GM23338 (cell line): ENCODE data around the gene KCNK10. TPM values are rescaled to one million over a fixed set of nuclear protein-coding genes. Genes with fewer than 3 reads are reported as not detected.

Experiments used
- ATAC-seq: fragments of 200-7000 bp; cut with Tn5 transposase; 3 replicates; pipeline ENCODE4 v1.9.1; 2020
- DNase-seq: peaks from one replicate; pipeline ENCODE4 v3.0.0-alpha.2; 2015; ENCODE audit warnings: low spot score
- H2AFZ ChIP-seq: fragments of 200-600 bp; sonication (generic); 2 replicates; pipeline ENCODE4 v1.8.0; 2016; ENCODE audit warnings: antibody characterized with exemption, mild to moderate bottlenecking, moderate library complexity
- H3F3A ChIP-seq: fragments of 200-600 bp; sonication (generic); replicated peaks from 2 replicates; pipeline ENCODE4 v1.8.0; 2017; ENCODE audit warnings: antibody characterized with exemption, mixed run types, low read depth
- H3K27ac ChIP-seq: fragments of 200-600 bp; sonication (generic); 2 replicates; pipeline ENCODE4 v1.6.1; 2016; ENCODE audit warnings: low read depth
- H3K27me3 ChIP-seq: fragments of 200-600 bp; sonication (generic); 2 replicates; pipeline ENCODE4 v1.8.0; 2016; ENCODE audit warnings: mild to moderate bottlenecking, mixed run types, moderate library complexity; ENCODE audit not compliant: insufficient read depth
- H3K36me3 ChIP-seq: fragments of 200-600 bp; sonication (generic); 2 replicates; pipeline ENCODE4 v1.8.0; 2016; ENCODE audit warnings: mild to moderate bottlenecking; ENCODE audit not compliant: insufficient read depth
- H3K4me1 ChIP-seq: fragments of 200-600 bp; sonication (generic); 2 replicates; pipeline ENCODE4 v1.8.0; 2016; ENCODE audit warnings: mild to moderate bottlenecking, moderate library complexity; ENCODE audit not compliant: insufficient read depth
- H3K4me2 ChIP-seq: fragments of 200-600 bp; sonication (generic); 2 replicates; pipeline ENCODE4 v1.7.1; 2017; ENCODE audit warnings: mixed run types
- H3K4me3 ChIP-seq: fragments of 200-600 bp; sonication (generic); 2 replicates; pipeline ENCODE4 v1.6.1; 2016; ENCODE audit warnings: mixed run types
- H3K79me2 ChIP-seq: fragments of 200-600 bp; sonication (generic); replicated peaks from 2 replicates; pipeline ENCODE4 v1.8.0; 2017; ENCODE audit warnings: mild to moderate bottlenecking; ENCODE audit not compliant: insufficient read depth
- H3K9me2 ChIP-seq: fragments of 200-600 bp; sonication (generic); 2 replicates; pipeline ENCODE4 v1.8.0; 2017; ENCODE audit not compliant: insufficient read depth
- H4K20me1 ChIP-seq: fragments of 200-600 bp; sonication (generic); replicated peaks from 2 replicates; pipeline ENCODE4 v1.8.0; 2017; ENCODE audit warnings: mild to moderate bottlenecking; ENCODE audit not compliant: insufficient read depth
- H3K27ac Mint-ChIP-seq: 2 replicates; pipeline ENCODE4 v1.8.0; 2020; ENCODE audit warnings: inconsistent platforms, mild to moderate bottlenecking, moderate library complexity, mixed read lengths
- H3K27me3 Mint-ChIP-seq: 3 replicates; pipeline ENCODE4 v1.8.0; 2022; ENCODE audit warnings: low read depth, mild to moderate bottlenecking, moderate library complexity, mixed read lengths, inconsistent platforms; ENCODE audit not compliant: insufficient read depth, poor library complexity
- H3K36me3 Mint-ChIP-seq: 3 replicates; pipeline ENCODE4 v1.8.0; 2021; ENCODE audit warnings: low read depth, mild to moderate bottlenecking, inconsistent platforms, moderate library complexity, mixed read lengths
- H3K4me1 Mint-ChIP-seq: 3 replicates; pipeline ENCODE4 v1.8.0; 2020; ENCODE audit warnings: mild to moderate bottlenecking, inconsistent platforms, mixed read lengths
- H3K4me3 Mint-ChIP-seq: 3 replicates; pipeline ENCODE4 v1.8.0; 2021; ENCODE audit warnings: moderate library complexity, mild to moderate bottlenecking, inconsistent platforms, mixed read lengths
- H3K9me3 Mint-ChIP-seq: 3 replicates; pipeline ENCODE4 v1.8.0; 2020; ENCODE audit warnings: moderate library complexity, mild to moderate bottlenecking, inconsistent platforms, mixed read lengths
- CREB1 ChIP-seq: fragments of 250-450 bp; sonication (Bioruptor Pico); IDR thresholded peaks from 2 replicates; pipeline ENCODE4 v1.5.0; 2020; ENCODE audit warnings: low read depth, mild to moderate bottlenecking, moderate library complexity
- EZH2 ChIP-seq: fragments of 200-600 bp; sonication (generic); IDR thresholded peaks from one replicate; pipeline ENCODE4 v1.8.0; 2017; ENCODE audit warnings: antibody characterized with exemption, mild to moderate bottlenecking, low read depth; ENCODE audit not compliant: unreplicated experiment
- JUNB ChIP-seq: IDR thresholded peaks from one replicate; pipeline ENCODE4 v1.6.1; 2016; ENCODE audit warnings: antibody characterized with exemption; ENCODE audit not compliant: unreplicated experiment
- NANOG ChIP-seq: IDR thresholded peaks from 2 replicates; pipeline ENCODE4 v1.6.1; 2016; ENCODE audit warnings: antibody characterized with exemption, borderline replicate concordance
- REST ChIP-seq: IDR thresholded peaks from one replicate; pipeline ENCODE4 v1.6.1; 2018; ENCODE audit warnings: antibody characterized with exemption; ENCODE audit not compliant: unreplicated experiment
- STAT1 ChIP-seq: IDR thresholded peaks from one replicate; pipeline ENCODE4 v1.6.1; 2016; ENCODE audit warnings: antibody characterized with exemption; ENCODE audit not compliant: unreplicated experiment
- ZNF331 ChIP-seq: fragments of 250-450 bp; sonication (Bioruptor Pico); IDR thresholded peaks from 2 replicates; pipeline ENCODE4 v1.5.0; 2020; ENCODE audit warnings: low read depth, mild to moderate bottlenecking, moderate library complexity
- ZNF462 ChIP-seq: fragments of 250-450 bp; sonication (Bioruptor Pico); IDR thresholded peaks from 2 replicates; pipeline ENCODE4 v1.5.0; 2020; ENCODE audit warnings: mild to moderate bottlenecking, moderate library complexity
- polyA plus RNA-seq: library from polyadenylated mRNA; unstranded; fragments of >200 nt; fragmentation: Nextera tagmentation; extraction: Ambion mirVana; gene quantifications from 2 replicates; pipeline ENCODE4 v1.2.1, GENCODE V29; 2016
- total RNA-seq: library from RNA; depleted of rRNA; stranded (reverse); fragments of >200 nt; shearing (Covaris generic); gene quantifications from 2 replicates; pipeline ENCODE4 v1.2.3, GENCODE V29; 2014

The KCNK10 gene
- total and polyA plus RNA-seq, 2 experiments from 2014 or later, result 0.29 to 1.0 TPM

DNA sequence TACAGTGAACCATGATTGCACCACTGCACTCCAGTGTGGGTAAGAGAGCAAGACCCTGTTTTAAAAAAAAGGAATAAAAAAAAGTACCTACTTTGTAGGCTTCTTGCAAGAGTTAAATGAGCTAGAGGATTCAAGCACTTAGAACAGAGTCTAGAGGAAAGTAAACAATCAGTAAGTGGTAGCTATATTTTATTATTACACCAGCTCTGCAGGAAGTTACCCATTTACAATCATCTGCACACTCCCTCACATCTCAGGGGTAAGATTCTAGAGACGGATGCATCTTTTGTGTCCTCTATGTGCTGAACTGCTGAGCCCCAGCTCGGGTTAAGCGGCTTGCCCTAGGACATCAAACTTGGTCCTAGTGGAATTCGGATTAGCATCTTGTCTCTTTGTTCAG, 67.3 kb downstream of the KCNK10 start:
- Histone ChIP-seq H3K27me3 (no peaks in the 10 kb centered on the region), H3K4me2 (no peak overlapping the region), H3K27ac (no peak overlapping the region), H3F3A (no peaks in the 10 kb centered on the region), H2AFZ (no peak overlapping the region), H4K20me1 (no peaks in the 10 kb centered on the region), H3K4me1 (no peaks in the 10 kb centered on the region), H3K4me3 (no peak overlapping the region), H3K79me2 (no peaks in the 10 kb centered on the region), H3K36me3 (no peaks in the 10 kb centered on the region), H3K9me2 (peaks cover 8% of the 10 kb centered on the region; the same call in 1 of the 2 replicates)
- H3K36me3 Mint-ChIP-seq, result no peaks in the 10 kb centered on the region
- no peak for TF ChIP-seq NANOG
- TF ChIP-seq STAT1, result no peak
- TF ChIP-seq JUNB, result no peak
- TF ChIP-seq REST, result no peak
- TF ChIP-seq CREB1, result no peak
- TF ChIP-seq EZH2, result no peak
- TF ChIP-seq ZNF331 (CRISPR knock-in tag), result no peak
- no peak for TF ChIP-seq ZNF462 (CRISPR knock-in tag)
- H3K9me3 Mint-ChIP-seq, result no peaks in the 10 kb centered on the region
- H3K27me3 Mint-ChIP-seq, result peaks cover 3% of the 10 kb centered on the region
- H3K4me1 Mint-ChIP-seq, result peaks cover 3% of the 10 kb centered on the region; the same call in 2 of the 3 replicates
- H3K4me3 Mint-ChIP-seq, result no peak overlapping the region
- no peak overlapping the region for H3K27ac Mint-ChIP-seq
- DNase-seq (no peak), ATAC-seq (no peak)
